ENCODE results near the gene CACNA2D3.

DNA sequence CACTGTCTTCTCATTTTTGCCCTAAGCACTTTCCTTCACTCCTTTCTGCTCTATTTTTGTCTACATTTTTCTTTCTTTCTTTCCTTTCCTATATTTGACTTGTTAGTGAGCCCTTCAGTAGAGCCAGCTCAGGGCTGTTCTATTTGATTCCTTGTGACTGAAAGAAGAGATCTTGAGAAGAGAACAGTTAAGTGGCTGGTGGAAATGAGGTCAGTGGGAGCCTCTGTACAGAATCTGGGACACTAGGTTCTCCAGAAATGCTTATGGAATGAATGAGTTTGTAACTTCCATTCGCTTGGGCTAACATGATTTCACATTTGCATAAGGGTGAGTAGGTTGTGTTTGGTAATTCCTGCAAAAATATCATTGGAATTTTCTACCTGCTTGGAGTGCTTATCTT lies 45.6 kb downstream of the CACNA2D3 start:
- TF ChIP-seq, protein P1, sequence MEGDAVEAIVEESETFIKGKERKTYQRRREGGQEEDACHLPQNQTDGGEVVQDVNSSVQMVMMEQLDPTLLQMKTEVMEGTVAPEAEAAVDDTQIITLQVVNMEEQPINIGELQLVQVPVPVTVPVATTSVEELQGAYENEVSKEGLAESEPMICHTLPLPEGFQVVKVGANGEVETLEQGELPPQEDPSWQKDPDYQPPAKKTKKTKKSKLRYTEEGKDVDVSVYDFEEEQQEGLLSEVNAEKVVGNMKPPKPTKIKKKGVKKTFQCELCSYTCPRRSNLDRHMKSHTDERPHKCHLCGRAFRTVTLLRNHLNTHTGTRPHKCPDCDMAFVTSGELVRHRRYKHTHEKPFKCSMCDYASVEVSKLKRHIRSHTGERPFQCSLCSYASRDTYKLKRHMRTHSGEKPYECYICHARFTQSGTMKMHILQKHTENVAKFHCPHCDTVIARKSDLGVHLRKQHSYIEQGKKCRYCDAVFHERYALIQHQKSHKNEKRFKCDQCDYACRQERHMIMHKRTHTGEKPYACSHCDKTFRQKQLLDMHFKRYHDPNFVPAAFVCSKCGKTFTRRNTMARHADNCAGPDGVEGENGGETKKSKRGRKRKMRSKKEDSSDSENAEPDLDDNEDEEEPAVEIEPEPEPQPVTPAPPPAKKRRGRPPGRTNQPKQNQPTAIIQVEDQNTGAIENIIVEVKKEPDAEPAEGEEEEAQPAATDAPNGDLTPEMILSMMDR (IDR thresholded peaks at IDR 0.05): no peak
- no peak for TF ChIP-seq POLR2A (IDR thresholded peaks at IDR 0.05)
